ENCODE measurements around the gene TLR4.

GRCh38 chr9:117744856-117745389, 40.7 kb downstream of the TLR4 start:
- TF ChIP-seq EZH2 (IDR thresholded peaks at IDR 0.05; ENCODE audit: insufficient read depth, poor library complexity, severe bottlenecking) (no peak), EZH2phosphoT487 (IDR thresholded peaks at IDR 0.05; ENCODE audit: insufficient read depth, low read depth) (no peak)

Data from GM23248 (cell line).